ENCODE results near the gene EVC2. TPM values are rescaled to one million over a fixed set of nuclear protein-coding genes. Genes with fewer than 3 reads are reported as not detected.

The EVC2 gene
- total RNA-seq, 1 experiment from 2014 or later = not detected

GRCh38 chr4:5568336-5568735 is 140.0 kb downstream of the EVC2 start:
- TF ChIP-seq TCF7L2 (IDR thresholded peaks at IDR 0.05; ENCODE audit: low read depth, low read length) (no peak), POLR2AphosphoS5 (IDR thresholded peaks at IDR 0.05; ENCODE audit: low read depth, low read length) (no peak), SIN3A (IDR thresholded peaks at IDR 0.05; ENCODE audit: borderline replicate concordance, insufficient read depth, low read depth, low read length) (no peak), CTCF (IDR thresholded peaks at IDR 0.05) (no peak), REST (IDR thresholded peaks at IDR 0.05; ENCODE audit: insufficient read depth in 1 of 2, low read depth in 2 of 2, low read length in 1 of 2) (no peak)
- in situ Hi-C loops (cut with HindIII; ENCODE audit: low pct_unique_long_range_greater_than_20kb, low sequenced_read_pairs) (no loop called here), intact Hi-C loops (cut with micrococcal nuclease; ENCODE audit: unreplicated experiment) (no loop called here)
- ChIA-PET CTCF (no interaction called here), POLR2A (no interaction called here)
- Histone ChIP-seq H3K36me3 (ENCODE audit: control insufficient read depth, insufficient read depth, low read length) (no peaks in the 10 kb centered on the region), H3K4me1 (ENCODE audit: control insufficient read depth, insufficient read depth, low read length) (no peaks in the 10 kb centered on the region), H3K27me3 (ENCODE audit: control insufficient read depth, insufficient read depth, low read length) (no peaks in the 10 kb centered on the region), H3K27ac (ENCODE audit: low read length) (no peak overlapping the region), H3K9me3 (ENCODE audit: control insufficient read depth, insufficient read depth, low read depth, low read length) (no peaks in the 10 kb centered on the region), H3K4me3 (ENCODE audit: low read depth in 2 of 2, low read length in 2 of 2) (no peak overlapping the region)
- ATAC-seq (no peak), DNase-seq (ENCODE audit: low read depth, low spot score) (no peak)
- no TSS peak for BruUV-seq (replicated peaks)

- TF ChIP-seq TCF7L2 (IDR thresholded peaks at IDR 0.05; ENCODE audit: low read depth, low read length) (no peak), CTCF (IDR thresholded peaks at IDR 0.05) (no peak), SIN3A (IDR thresholded peaks at IDR 0.05; ENCODE audit: borderline replicate concordance, insufficient read depth, low read depth, low read length) (no peak), POLR2AphosphoS5 (IDR thresholded peaks at IDR 0.05; ENCODE audit: low read depth, low read length) (no peak), REST (IDR thresholded peaks at IDR 0.05; ENCODE audit: insufficient read depth in 1 of 2, low read depth in 2 of 2, low read length in 1 of 2) (no peak)
- CTCF ChIA-PET = no interaction called here
Observed at GRCh38 chr4:5566991-5567390, 141.4 kb downstream of the EVC2 start.

More at GRCh38 chr4:5566991-5567390, 141.4 kb downstream of the EVC2 start:
- no peaks in the 10 kb centered on the region for H3K27me3 ChIP-seq (ENCODE audit: control insufficient read depth, insufficient read depth, low read length)
- intact Hi-C loops (cut with micrococcal nuclease; ENCODE audit: unreplicated experiment) = no loop called here
- H3K4me1 ChIP-seq (ENCODE audit: control insufficient read depth, insufficient read depth, low read length) = no peaks in the 10 kb centered on the region
- no peak overlapping the region for H3K4me3 ChIP-seq (ENCODE audit: low read depth in 2 of 2, low read length in 2 of 2)
- POLR2A ChIA-PET = no interaction called here
- DNase-seq (ENCODE audit: low read depth, low spot score) (no peak), ATAC-seq (no peak)
- no peaks in the 10 kb centered on the region for H3K9me3 ChIP-seq (ENCODE audit: control insufficient read depth, insufficient read depth, low read depth, low read length)
- H3K36me3 ChIP-seq (ENCODE audit: control insufficient read depth, insufficient read depth, low read length) = no peaks in the 10 kb centered on the region
- H3K27ac ChIP-seq (ENCODE audit: low read length) = no peak overlapping the region
- in situ Hi-C loops (cut with HindIII; ENCODE audit: low pct_unique_long_range_greater_than_20kb, low sequenced_read_pairs) = no loop called here
- no TSS peak for BruUV-seq (replicated peaks)
